ENCODE results near the gene ATP8B4.

The ATP8B4 gene

DNA sequence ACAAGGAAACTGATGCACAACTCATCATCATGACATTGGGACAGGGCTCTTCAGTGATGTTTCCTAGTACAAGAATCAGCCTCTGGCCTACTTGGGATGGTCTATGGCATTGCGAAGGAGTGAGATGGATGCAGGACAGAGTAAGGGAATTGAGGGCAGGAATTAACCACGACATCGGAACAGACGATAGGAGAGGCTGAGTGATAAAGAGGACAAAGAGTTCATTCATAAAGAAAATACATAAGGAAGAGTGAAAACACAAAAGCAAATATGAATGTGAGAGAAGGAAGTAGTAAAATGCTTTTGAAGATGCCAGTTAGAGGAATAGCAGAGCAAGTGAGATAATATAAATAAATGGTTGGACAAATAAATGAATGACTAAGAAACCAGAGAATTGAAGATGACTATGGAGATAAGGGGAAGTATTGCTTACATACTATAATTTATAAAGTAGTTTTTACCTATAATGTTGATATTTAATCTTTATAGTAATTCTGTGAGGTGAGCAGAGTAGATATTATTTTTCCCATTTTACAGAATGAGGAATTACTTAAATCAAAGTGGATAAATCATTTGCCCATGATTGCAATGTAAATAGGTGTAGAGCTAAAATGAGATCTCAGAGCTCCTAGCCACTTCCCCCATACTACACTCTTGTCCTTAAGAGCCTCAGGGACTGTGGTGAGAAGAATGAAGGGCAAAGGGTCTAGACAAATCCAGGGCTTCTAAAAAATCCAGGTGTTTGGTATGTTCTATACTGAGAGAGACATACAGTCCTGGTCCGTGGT lies 294.9 kb downstream of the ATP8B4 start:
- Histone ChIP-seq H3K4me1 (ENCODE audit: insufficient read depth, low read length, poor library complexity, severe bottlenecking) (no peaks in the 10 kb centered on the region), H3K9ac (ENCODE audit: low read depth, low read length, poor library complexity, severe bottlenecking) (no peak overlapping the region), H3K4me3 (ENCODE audit: low read length, poor library complexity, severe bottlenecking) (no peak overlapping the region), H4K20me1 (ENCODE audit: insufficient read depth, low read length, poor library complexity, severe bottlenecking) (no peaks in the 10 kb centered on the region), H3F3A (ENCODE audit: low read depth) (no peaks in the 10 kb centered on the region), H3K9me2 (replicated peaks; ENCODE audit: low read depth, low read length) (no peaks in the 10 kb centered on the region), H3K4me2 (ENCODE audit: low read depth, low read length, poor library complexity, severe bottlenecking) (no peak overlapping the region), H2AFZ (ENCODE audit: low read length) (no peak overlapping the region), H3K9me3 (ENCODE audit: insufficient read depth, low read depth, low read length) (no peaks in the 10 kb centered on the region), H3K79me2 (ENCODE audit: insufficient read depth, low read length) (no peaks in the 10 kb centered on the region), H3K27me3 (ENCODE audit: insufficient read depth, low read length, poor library complexity, severe bottlenecking) (no peaks in the 10 kb centered on the region), H3K36me3 (ENCODE audit: insufficient read depth, low read length) (no peaks in the 10 kb centered on the region)
- TF ChIP-seq, protein P1, sequence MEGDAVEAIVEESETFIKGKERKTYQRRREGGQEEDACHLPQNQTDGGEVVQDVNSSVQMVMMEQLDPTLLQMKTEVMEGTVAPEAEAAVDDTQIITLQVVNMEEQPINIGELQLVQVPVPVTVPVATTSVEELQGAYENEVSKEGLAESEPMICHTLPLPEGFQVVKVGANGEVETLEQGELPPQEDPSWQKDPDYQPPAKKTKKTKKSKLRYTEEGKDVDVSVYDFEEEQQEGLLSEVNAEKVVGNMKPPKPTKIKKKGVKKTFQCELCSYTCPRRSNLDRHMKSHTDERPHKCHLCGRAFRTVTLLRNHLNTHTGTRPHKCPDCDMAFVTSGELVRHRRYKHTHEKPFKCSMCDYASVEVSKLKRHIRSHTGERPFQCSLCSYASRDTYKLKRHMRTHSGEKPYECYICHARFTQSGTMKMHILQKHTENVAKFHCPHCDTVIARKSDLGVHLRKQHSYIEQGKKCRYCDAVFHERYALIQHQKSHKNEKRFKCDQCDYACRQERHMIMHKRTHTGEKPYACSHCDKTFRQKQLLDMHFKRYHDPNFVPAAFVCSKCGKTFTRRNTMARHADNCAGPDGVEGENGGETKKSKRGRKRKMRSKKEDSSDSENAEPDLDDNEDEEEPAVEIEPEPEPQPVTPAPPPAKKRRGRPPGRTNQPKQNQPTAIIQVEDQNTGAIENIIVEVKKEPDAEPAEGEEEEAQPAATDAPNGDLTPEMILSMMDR (conservative IDR thresholded peaks at IDR 0.05; ENCODE audit: low read length), result no peak
- TF ChIP-seq EZH2phosphoT487 (IDR thresholded peaks at IDR 0.05; ENCODE audit: borderline replicate concordance), result no peak

DNA sequence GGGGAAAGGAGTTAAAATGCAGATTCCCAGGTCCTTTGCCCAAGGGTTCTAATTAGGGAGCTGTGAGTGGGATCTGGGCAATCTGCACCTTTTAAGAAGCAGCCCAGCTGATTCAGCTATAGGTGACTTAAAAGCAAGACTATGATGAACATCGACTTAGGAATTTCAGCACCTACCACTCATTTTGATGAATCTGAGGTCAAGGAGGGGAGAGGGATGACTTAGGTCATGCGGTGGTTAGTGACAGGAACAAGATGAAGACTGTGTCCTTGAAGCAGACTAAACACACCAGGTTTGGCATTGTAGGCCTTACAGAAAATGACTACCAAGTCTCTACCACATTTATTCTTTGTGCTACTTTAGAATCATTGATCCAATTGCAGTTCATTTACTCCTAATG lies 301.9 kb downstream of the ATP8B4 start:
- peaks cover 7% of the 10 kb centered on the region for H3F3A ChIP-seq (ENCODE audit: low read depth)
- no peaks in the 10 kb centered on the region for H3K36me3 ChIP-seq (ENCODE audit: insufficient read depth, low read length)
- no peak overlapping the region for H3K4me2 ChIP-seq (ENCODE audit: low read depth, low read length, poor library complexity, severe bottlenecking)
- no peak overlapping the region for H3K4me3 ChIP-seq (ENCODE audit: low read length, poor library complexity, severe bottlenecking)
- H3K9me2 ChIP-seq (replicated peaks; ENCODE audit: low read depth, low read length), result no peaks in the 10 kb centered on the region
- TF ChIP-seq EZH2phosphoT487 (IDR thresholded peaks at IDR 0.05; ENCODE audit: borderline replicate concordance), result no peak
- TF ChIP-seq, protein P1 (conservative IDR thresholded peaks at IDR 0.05; ENCODE audit: low read length), result no peak
- H3K27me3 ChIP-seq (ENCODE audit: insufficient read depth, low read length, poor library complexity, severe bottlenecking), result no peaks in the 10 kb centered on the region
- H3K9ac ChIP-seq (ENCODE audit: low read depth, low read length, poor library complexity, severe bottlenecking), result peak overlapping the region; percentile 39
- peaks cover 30% of the 10 kb centered on the region for H3K4me1 ChIP-seq (ENCODE audit: insufficient read depth, low read length, poor library complexity, severe bottlenecking)
- H3K79me2 ChIP-seq (ENCODE audit: insufficient read depth, low read length), result no peaks in the 10 kb centered on the region
- no peaks in the 10 kb centered on the region for H3K9me3 ChIP-seq (ENCODE audit: insufficient read depth, low read depth, low read length)
- no peaks in the 10 kb centered on the region for H4K20me1 ChIP-seq (ENCODE audit: insufficient read depth, low read length, poor library complexity, severe bottlenecking)
- no peak overlapping the region for H2AFZ ChIP-seq (ENCODE audit: low read length)

DNA sequence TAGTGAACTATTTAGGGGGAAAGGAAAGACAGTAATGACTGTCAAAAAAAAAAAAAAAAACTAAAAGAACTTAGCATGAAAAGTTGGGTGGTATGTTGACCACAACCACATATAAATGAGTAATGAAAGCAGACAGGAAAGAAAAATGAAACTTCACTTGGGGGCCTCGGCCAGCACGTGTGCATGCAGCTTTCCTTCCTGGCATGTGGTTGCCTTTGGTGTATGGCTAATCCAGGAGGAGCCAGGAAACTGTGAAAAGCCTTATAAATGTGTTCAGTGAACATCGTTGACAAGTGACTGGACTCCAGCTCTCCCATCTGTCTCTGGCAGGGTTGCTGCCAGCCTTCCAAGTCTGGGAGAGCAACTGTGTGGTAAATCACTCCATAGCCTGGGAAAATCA lies 303.1 kb downstream of the ATP8B4 start:
- Histone ChIP-seq H3K4me3 (ENCODE audit: low read length, poor library complexity, severe bottlenecking) (peak overlapping the region; percentile 54), H3K4me2 (ENCODE audit: low read depth, low read length, poor library complexity, severe bottlenecking) (peak overlapping the region; percentile 78), H3K4me1 (ENCODE audit: insufficient read depth, low read length, poor library complexity, severe bottlenecking) (peaks cover 30% of the 10 kb centered on the region), H3K36me3 (ENCODE audit: insufficient read depth, low read length) (no peaks in the 10 kb centered on the region), H3K9me3 (ENCODE audit: insufficient read depth, low read depth, low read length) (no peaks in the 10 kb centered on the region), H3K9me2 (replicated peaks; ENCODE audit: low read depth, low read length) (no peaks in the 10 kb centered on the region), H4K20me1 (ENCODE audit: insufficient read depth, low read length, poor library complexity, severe bottlenecking) (no peaks in the 10 kb centered on the region), H3F3A (ENCODE audit: low read depth) (peaks cover 7% of the 10 kb centered on the region), H3K79me2 (ENCODE audit: insufficient read depth, low read length) (no peaks in the 10 kb centered on the region), H3K9ac (ENCODE audit: low read depth, low read length, poor library complexity, severe bottlenecking) (peak overlapping the region; percentile 47), H3K27me3 (ENCODE audit: insufficient read depth, low read length, poor library complexity, severe bottlenecking) (no peaks in the 10 kb centered on the region), H2AFZ (ENCODE audit: low read length) (no peak overlapping the region)
- TF ChIP-seq EZH2phosphoT487 (IDR thresholded peaks at IDR 0.05; ENCODE audit: borderline replicate concordance), result no peak
- TF ChIP-seq, protein P1 (conservative IDR thresholded peaks at IDR 0.05; ENCODE audit: low read length), result no peak

All from Loucy (cell line).